ENCODE results near the gene CEP112. TPM values are rescaled to one million over a fixed set of nuclear protein-coding genes. Genes with fewer than 3 reads are reported as not detected.

The CEP112 gene
- total and polyA plus RNA-seq, 9 of the 15 experiments (the other 6 are each of a cell fraction or from before 2014, with no cell fraction given): 0.84 TPM; not detected in 8

GRCh38 chr17:65985571-65985970 lies 206.4 kb downstream of the CEP112 start:
- no peak for ATAC-seq
- Histone ChIP-seq H3K4me3 (no peak overlapping the region), H3K27ac (ENCODE audit: extremely low read depth, low read depth, low read length) (no peak overlapping the region), H3K36me3 (ENCODE audit: control insufficient read depth, insufficient read depth, low read length) (no peaks in the 10 kb centered on the region), H3K9me1 (ENCODE audit: control insufficient read depth, insufficient read depth, low read length) (no peaks in the 10 kb centered on the region), H3K4me1 (replicated peaks in 1 of 2; ENCODE audit: control insufficient read depth in 2 of 2, insufficient read depth in 2 of 2, low read length in 2 of 2) (no peaks in the 10 kb centered on the region), H3K79me2 (ENCODE audit: control insufficient read depth, insufficient read depth, low read length) (no peaks in the 10 kb centered on the region), H3K9ac (ENCODE audit: insufficient read depth in 1 of 2, low read depth in 2 of 2, low read length in 2 of 2) (no peak overlapping the region), H2AFZ (ENCODE audit: low read depth, low read length) (no peak overlapping the region), H3K27me3 (ENCODE audit: control insufficient read depth in 2 of 2, insufficient read depth in 2 of 2, low read length in 2 of 2) (no peaks in the 10 kb centered on the region), H4K20me1 (replicated peaks; ENCODE audit: control insufficient read depth, insufficient read depth, low read length) (no peaks in the 10 kb centered on the region), H3K4me2 (ENCODE audit: insufficient read depth, low read length) (no peak overlapping the region), H3K9me3 (replicated peaks; ENCODE audit: control insufficient read depth, insufficient read depth, low read depth, low read length) (no peaks in the 10 kb centered on the region)
- intact Hi-C loops (cut with micrococcal nuclease) (no loop called here), in situ Hi-C loops (cut with MboI) (no loop called here)
- no peak for DNase-seq (ENCODE audit: extremely low read depth in 1 of 4, low spot score in 3 of 4)
- TF ChIP-seq ADNP (tag; IDR thresholded peaks at IDR 0.05): no peak
- no peak for TF ChIP-seq ZNF175 (CRISPR knock-in tag; IDR thresholded peaks at IDR 0.05; ENCODE audit: low read depth)
- no peak for TF ChIP-seq DACH1 (IDR thresholded peaks at IDR 0.05; ENCODE audit: partially characterized antibody)
- no peak for TF ChIP-seq ZNF217 (CRISPR knock-in tag; IDR thresholded peaks at IDR 0.05)
- no peak for TF ChIP-seq ATF1 (CRISPR knock-in tag; IDR thresholded peaks at IDR 0.05)
- TF ChIP-seq ATF1 (tag; IDR thresholded peaks at IDR 0.05): no peak
- no peak for TF ChIP-seq TCF7L2 (IDR thresholded peaks at IDR 0.05; ENCODE audit: low read depth, low read length)
- TF ChIP-seq BCOR (IDR thresholded peaks at IDR 0.05): no peak
- TF ChIP-seq ZNF511 (CRISPR knock-in tag; IDR thresholded peaks at IDR 0.05): no peak
- no peak for TF ChIP-seq IFI16 (CRISPR knock-in tag; IDR thresholded peaks at IDR 0.05)
- TF ChIP-seq ZNF764 (CRISPR knock-in tag; IDR thresholded peaks at IDR 0.05; ENCODE audit: low read depth): no peak
- no peak for TF ChIP-seq SRSF1 (IDR thresholded peaks at IDR 0.05; ENCODE audit: low read depth, low read length)
- TF ChIP-seq NEUROD1 (IDR thresholded peaks at IDR 0.05; ENCODE audit: borderline replicate concordance, low read depth, low read length, partially characterized antibody): no peak
- no TSS peak for BruUV-seq (replicated peaks)
- WGBS (ENCODE audit: insufficient coverage, low coverage, missing lambda C conversion rate): 0% methylated on average over 3 of the region's 3 CpGs
- ChIA-PET CTCF (ENCODE audit: low intra/inter-chr PET ratio) (no interaction called here), POLR2A (no interaction called here)
- no peak for FAIRE-seq
